Neural cell (in vitro differentiated cells): ENCODE measurements around the gene ITPK1. TPM values are rescaled to one million over a fixed set of nuclear protein-coding genes. Genes with fewer than 3 reads are reported as not detected.

ENCODE experiments used
- H2AFZ ChIP-seq: fragments of 200-600, 300-800 bp; sonication (generic), shearing (Covaris generic); 2 replicates; pipeline ENCODE4 v1.6.0; 2014; ENCODE audit warnings: low read depth, mild to moderate bottlenecking, antibody characterized with exemption, low read length, moderate library complexity
- H3F3A ChIP-seq: fragments of 200-600 bp; shearing (Covaris generic); 2 replicates; pipeline ENCODE4 v1.6.1; 2016; ENCODE audit warnings: mild to moderate bottlenecking, moderate library complexity, mixed read lengths, antibody characterized with exemption, low read length; ENCODE audit not compliant: insufficient read depth, poor library complexity, severe bottlenecking
- H3K27ac ChIP-seq: fragments of 200-600, 300-800 bp; sonication (generic), shearing (Covaris generic); 2 replicates; pipeline ENCODE4 v1.5.1; 2014; ENCODE audit warnings: mild to moderate bottlenecking, low read length, moderate library complexity
- H3K27me3 ChIP-seq: fragments of 300-800, 200-600 bp; sonication (generic), shearing (Covaris generic); 2 replicates; pipeline ENCODE4 v1.6.0; 2014; ENCODE audit warnings: mild to moderate bottlenecking, low read depth, low read length, moderate library complexity; ENCODE audit not compliant: insufficient read depth
- H3K36me3 ChIP-seq: fragments of 300-800, 200-600 bp; sonication (generic), shearing (Covaris generic); 2 replicates; pipeline ENCODE4 v1.5.1; 2014; ENCODE audit warnings: mild to moderate bottlenecking, antibody characterized with exemption, low read length, moderate library complexity; ENCODE audit not compliant: insufficient read depth
- H3K4me2 ChIP-seq: fragments of 300-800, 200-600 bp; sonication (generic), shearing (Covaris generic); 2 replicates; pipeline ENCODE4 v1.6.0; 2014; ENCODE audit warnings: mild to moderate bottlenecking, low read length
- H3K4me3 ChIP-seq: fragments of 300-800, 200-600 bp; sonication (generic), shearing (Covaris generic); 2 replicates; pipeline ENCODE4 v1.5.1; 2014; ENCODE audit warnings: mild to moderate bottlenecking, low read length, moderate library complexity
- H3K79me2 ChIP-seq: fragments of 200-600 bp; shearing (Covaris generic); replicated peaks from 2 replicates; pipeline ENCODE4 v1.6.0; 2014; ENCODE audit warnings: mild to moderate bottlenecking, low read length, moderate library complexity; ENCODE audit not compliant: insufficient read depth
- H3K9ac ChIP-seq: fragments of 300-800, 200-600 bp; sonication (generic), shearing (Covaris generic); 2 replicates; pipeline ENCODE4 v1.6.1; 2016; ENCODE audit warnings: mild to moderate bottlenecking, low read length, mixed read lengths
- H3K9me2 ChIP-seq: fragments of 200-600 bp; shearing (Covaris generic); 2 replicates; pipeline ENCODE4 v1.6.1; 2016; ENCODE audit warnings: mild to moderate bottlenecking, low read length, mixed read lengths; ENCODE audit not compliant: insufficient read depth
- H3K9me3 ChIP-seq: fragments of 200-600, 300-800 bp; sonication (generic), shearing (Covaris generic); 2 replicates; pipeline ENCODE4 v1.6.1; 2016; ENCODE audit warnings: mild to moderate bottlenecking, mixed run types, low read length, moderate library complexity, mixed read lengths
- H4K20me1 ChIP-seq: fragments of 200-600 bp; shearing (Covaris generic); 2 replicates; pipeline ENCODE4 v1.6.1; 2016; ENCODE audit warnings: mild to moderate bottlenecking, mixed run types; ENCODE audit not compliant: insufficient read depth
- EP300 ChIP-seq: fragments of 450-650 bp; conservative IDR thresholded peaks from 2 replicates; pipeline ENCODE4 v1.6.1; 2014; ENCODE audit warnings: antibody characterized with exemption, mild to moderate bottlenecking, moderate library complexity; ENCODE audit not compliant: poor library complexity, severe bottlenecking
- EZH2 ChIP-seq: fragments of 200-600, 300-800 bp; shearing (Covaris generic), sonication (generic); IDR thresholded peaks from 2 replicates; pipeline ENCODE4 v1.6.1; 2014; ENCODE audit warnings: antibody characterized with exemption, low read length, borderline replicate concordance, mild to moderate bottlenecking; ENCODE audit not compliant: insufficient read depth, poor library complexity, severe bottlenecking
- MXI1 ChIP-seq: fragments of 450-650 bp; conservative IDR thresholded peaks from 2 replicates; pipeline ENCODE4 v1.6.1; 2014; ENCODE audit warnings: antibody characterized with exemption, mild to moderate bottlenecking; ENCODE audit not compliant: poor library complexity, severe bottlenecking
- POLR2AphosphoS5 ChIP-seq: IDR thresholded peaks from 2 replicates; pipeline ENCODE4 v1.6.1; 2012
- RAD21 ChIP-seq: fragments of 450-650 bp; conservative IDR thresholded peaks from 2 replicates; pipeline ENCODE4 v1.6.1; 2014; ENCODE audit warnings: antibody characterized with exemption, mild to moderate bottlenecking, moderate library complexity
- SMC3 ChIP-seq: fragments of 450-650 bp; conservative IDR thresholded peaks from 2 replicates; pipeline ENCODE4 v1.6.1; 2014; ENCODE audit warnings: antibody characterized with exemption, mild to moderate bottlenecking, moderate library complexity; ENCODE audit not compliant: poor library complexity
- TAF1 ChIP-seq: IDR thresholded peaks from 2 replicates; pipeline ENCODE4 v1.6.1; 2012; ENCODE audit warnings: low read depth
- polyA plus RNA-seq: library from polyadenylated mRNA; depleted of rRNA; stranded (reverse); fragments of >200 nt; gene quantifications from 2 replicates; pipeline ENCODE4 v1.2.3, GENCODE V29; 2014
- TF ChIP-seq, protein P1 (sequence below): fragments of 450-650 bp; IDR thresholded peaks from 2 replicates; pipeline ENCODE4 v1.5.1; 2014; ENCODE audit warnings: antibody characterized with exemption, mild to moderate bottlenecking, moderate library complexity; ENCODE audit not compliant: poor library complexity, severe bottlenecking
- TF ChIP-seq, protein P2 (sequence below): IDR thresholded peaks from 2 replicates; pipeline ENCODE4 v1.6.1; 2012; ENCODE audit warnings: borderline replicate concordance

ITPK1 gene
- polyA plus RNA-seq, 1 donor from 2014 or later = 65.0 TPM

DNA sequence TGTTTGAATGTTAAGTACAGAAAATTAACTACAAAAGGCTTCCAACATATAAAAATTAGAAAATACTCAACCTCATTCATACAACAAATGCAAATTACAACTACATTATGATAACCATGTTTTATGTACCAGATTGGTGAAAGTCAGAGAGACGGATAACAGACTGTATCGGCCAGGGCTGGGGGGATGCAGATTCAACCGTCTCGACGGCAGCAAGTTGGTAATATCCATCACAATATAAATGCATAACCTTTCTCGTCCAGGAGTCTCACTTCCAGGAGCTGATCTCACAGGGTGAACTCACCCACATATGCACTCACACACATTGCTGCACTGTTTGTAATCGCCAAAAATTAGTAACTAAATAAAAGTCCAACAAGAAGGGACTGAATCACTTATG lies 89.4 kb downstream of the ITPK1 start:
- H3K4me3 ChIP-seq = no peak overlapping the region
- no peaks in the 10 kb centered on the region for H3K27me3 ChIP-seq
- no peak for TF ChIP-seq POLR2AphosphoS5
- TF ChIP-seq RAD21 = no peak
- no peak for TF ChIP-seq SMC3
- TF ChIP-seq, protein P1, sequence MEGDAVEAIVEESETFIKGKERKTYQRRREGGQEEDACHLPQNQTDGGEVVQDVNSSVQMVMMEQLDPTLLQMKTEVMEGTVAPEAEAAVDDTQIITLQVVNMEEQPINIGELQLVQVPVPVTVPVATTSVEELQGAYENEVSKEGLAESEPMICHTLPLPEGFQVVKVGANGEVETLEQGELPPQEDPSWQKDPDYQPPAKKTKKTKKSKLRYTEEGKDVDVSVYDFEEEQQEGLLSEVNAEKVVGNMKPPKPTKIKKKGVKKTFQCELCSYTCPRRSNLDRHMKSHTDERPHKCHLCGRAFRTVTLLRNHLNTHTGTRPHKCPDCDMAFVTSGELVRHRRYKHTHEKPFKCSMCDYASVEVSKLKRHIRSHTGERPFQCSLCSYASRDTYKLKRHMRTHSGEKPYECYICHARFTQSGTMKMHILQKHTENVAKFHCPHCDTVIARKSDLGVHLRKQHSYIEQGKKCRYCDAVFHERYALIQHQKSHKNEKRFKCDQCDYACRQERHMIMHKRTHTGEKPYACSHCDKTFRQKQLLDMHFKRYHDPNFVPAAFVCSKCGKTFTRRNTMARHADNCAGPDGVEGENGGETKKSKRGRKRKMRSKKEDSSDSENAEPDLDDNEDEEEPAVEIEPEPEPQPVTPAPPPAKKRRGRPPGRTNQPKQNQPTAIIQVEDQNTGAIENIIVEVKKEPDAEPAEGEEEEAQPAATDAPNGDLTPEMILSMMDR = no peak
- no peak for TF ChIP-seq EP300
- no peak for TF ChIP-seq MXI1
- no peak overlapping the region for H3K4me2 ChIP-seq
- no peak overlapping the region for H3K27ac ChIP-seq
- H3K36me3 ChIP-seq = no peaks in the 10 kb centered on the region
- no peaks in the 10 kb centered on the region for H3K9me3 ChIP-seq
- no peaks in the 10 kb centered on the region for H4K20me1 ChIP-seq
- H3F3A ChIP-seq = no peaks in the 10 kb centered on the region
- H3K9me2 ChIP-seq = no peaks in the 10 kb centered on the region
- no peak overlapping the region for H2AFZ ChIP-seq
- H3K9ac ChIP-seq = no peak overlapping the region
- H3K79me2 ChIP-seq = no peaks in the 10 kb centered on the region

DNA sequence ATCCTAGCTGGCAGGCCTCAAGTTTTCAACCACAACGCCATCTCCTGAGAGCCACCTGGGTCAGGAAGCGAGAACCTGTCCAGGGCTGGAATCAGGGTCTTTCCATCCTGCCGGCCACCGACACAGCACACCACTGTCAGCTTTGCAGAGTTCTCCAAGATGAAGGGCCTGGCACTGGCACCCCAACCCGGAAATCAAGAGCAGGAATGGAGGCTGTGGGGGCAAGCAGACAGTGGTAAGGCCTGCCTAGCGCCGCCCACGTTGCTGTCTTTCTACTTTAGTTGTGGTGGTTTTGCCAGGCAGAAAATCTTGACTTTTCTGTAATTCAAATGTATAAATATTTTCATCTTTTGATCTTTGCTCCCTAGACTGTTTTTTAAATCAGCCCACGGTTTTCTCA lies 90.7 kb downstream of the ITPK1 start:
- H3K9me2 ChIP-seq = no peaks in the 10 kb centered on the region
- no peak overlapping the region for H3K27ac ChIP-seq
- TF ChIP-seq POLR2AphosphoS5 (no peak), EP300 (no peak), TAF1 (no peak), EZH2 (no peak), MXI1 (no peak), SMC3 (no peak)
- TF ChIP-seq, protein P1 = no peak
- TF ChIP-seq, protein P2, sequence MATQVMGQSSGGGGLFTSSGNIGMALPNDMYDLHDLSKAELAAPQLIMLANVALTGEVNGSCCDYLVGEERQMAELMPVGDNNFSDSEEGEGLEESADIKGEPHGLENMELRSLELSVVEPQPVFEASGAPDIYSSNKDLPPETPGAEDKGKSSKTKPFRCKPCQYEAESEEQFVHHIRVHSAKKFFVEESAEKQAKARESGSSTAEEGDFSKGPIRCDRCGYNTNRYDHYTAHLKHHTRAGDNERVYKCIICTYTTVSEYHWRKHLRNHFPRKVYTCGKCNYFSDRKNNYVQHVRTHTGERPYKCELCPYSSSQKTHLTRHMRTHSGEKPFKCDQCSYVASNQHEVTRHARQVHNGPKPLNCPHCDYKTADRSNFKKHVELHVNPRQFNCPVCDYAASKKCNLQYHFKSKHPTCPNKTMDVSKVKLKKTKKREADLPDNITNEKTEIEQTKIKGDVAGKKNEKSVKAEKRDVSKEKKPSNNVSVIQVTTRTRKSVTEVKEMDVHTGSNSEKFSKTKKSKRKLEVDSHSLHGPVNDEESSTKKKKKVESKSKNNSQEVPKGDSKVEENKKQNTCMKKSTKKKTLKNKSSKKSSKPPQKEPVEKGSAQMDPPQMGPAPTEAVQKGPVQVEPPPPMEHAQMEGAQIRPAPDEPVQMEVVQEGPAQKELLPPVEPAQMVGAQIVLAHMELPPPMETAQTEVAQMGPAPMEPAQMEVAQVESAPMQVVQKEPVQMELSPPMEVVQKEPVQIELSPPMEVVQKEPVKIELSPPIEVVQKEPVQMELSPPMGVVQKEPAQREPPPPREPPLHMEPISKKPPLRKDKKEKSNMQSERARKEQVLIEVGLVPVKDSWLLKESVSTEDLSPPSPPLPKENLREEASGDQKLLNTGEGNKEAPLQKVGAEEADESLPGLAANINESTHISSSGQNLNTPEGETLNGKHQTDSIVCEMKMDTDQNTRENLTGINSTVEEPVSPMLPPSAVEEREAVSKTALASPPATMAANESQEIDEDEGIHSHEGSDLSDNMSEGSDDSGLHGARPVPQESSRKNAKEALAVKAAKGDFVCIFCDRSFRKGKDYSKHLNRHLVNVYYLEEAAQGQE = no peak

More for the DNA sequence above, 90.7 kb downstream of the ITPK1 start:
- H3K4me3 ChIP-seq = no peak overlapping the region
- H3K27me3 ChIP-seq = no peaks in the 10 kb centered on the region
- H3K4me2 ChIP-seq = no peak overlapping the region
- no peak overlapping the region for H2AFZ ChIP-seq
- H3K79me2 ChIP-seq = no peaks in the 10 kb centered on the region
- H4K20me1 ChIP-seq = no peaks in the 10 kb centered on the region
- no peak overlapping the region for H3K9ac ChIP-seq
- no peaks in the 10 kb centered on the region for H3F3A ChIP-seq
- H3K36me3 ChIP-seq = no peaks in the 10 kb centered on the region
- H3K9me3 ChIP-seq = no peaks in the 10 kb centered on the region
